GM21825 (cell line): ENCODE results near the gene ATRNL1.

Experiments used
- ATAC-seq: cut with Tn5 transposase; IDR thresholded peaks from one replicate; pipeline ENCODE4 v1.9.1; 2021; ENCODE audit warnings: mild to moderate bottlenecking, moderate library complexity; ENCODE audit not compliant: unreplicated experiment

Gene ATRNL1

DNA sequence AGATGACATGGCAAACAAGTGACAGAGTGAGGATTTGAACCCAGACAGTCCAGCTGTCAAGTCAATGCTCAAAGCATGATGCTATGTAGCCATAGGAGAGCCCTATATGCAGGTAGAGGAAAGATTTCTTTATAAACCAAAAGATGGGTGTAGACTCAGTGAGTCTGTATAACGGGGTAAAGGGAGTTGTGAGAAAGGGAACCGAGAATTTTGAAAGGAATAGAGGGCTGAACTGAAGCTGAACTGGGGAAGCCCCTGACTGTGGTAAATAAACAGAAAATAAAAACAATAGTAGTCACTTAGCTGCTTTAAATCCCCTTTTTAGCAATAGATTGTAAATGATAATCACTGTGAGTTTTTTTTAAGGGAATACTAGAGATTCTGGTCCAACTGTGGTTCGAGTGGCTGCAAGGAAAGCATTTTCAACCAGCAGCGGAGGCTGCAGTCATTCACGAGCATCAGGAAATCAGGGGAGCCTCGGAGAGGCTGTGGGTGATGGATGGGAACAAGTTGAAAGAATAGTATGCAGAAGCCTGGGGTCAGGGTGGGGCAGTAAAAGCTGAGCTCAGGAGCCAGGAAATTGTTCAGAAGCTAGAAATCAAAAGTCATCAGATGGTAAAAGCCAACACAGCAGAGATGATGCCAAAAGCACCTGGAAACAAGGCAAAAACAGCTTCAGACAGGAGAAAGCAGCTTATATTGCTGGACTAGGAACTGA, 786.4 kb downstream of the ATRNL1 start:
- peak; percentile 74 for ATAC-seq

DNA sequence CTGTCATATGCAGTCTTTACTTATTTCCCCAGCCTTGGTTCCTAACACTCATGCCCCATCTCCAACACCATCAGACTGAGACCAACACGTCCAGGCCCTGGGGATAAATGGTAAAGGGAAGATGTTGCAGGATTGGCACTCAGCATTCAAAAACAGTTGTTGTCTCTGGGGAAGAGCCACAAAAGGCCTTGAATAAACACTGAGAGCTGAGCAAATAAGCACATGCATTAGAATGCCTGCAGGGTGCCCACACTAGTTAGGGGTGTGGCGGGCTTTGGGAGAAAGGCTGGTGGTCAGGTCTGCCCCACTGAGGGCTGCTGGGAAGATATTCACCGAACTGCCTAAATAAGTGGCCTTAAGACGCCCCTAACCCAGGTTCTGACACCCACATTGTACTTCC, 788.9 kb downstream of the ATRNL1 start:
- ATAC-seq, result no peak

DNA sequence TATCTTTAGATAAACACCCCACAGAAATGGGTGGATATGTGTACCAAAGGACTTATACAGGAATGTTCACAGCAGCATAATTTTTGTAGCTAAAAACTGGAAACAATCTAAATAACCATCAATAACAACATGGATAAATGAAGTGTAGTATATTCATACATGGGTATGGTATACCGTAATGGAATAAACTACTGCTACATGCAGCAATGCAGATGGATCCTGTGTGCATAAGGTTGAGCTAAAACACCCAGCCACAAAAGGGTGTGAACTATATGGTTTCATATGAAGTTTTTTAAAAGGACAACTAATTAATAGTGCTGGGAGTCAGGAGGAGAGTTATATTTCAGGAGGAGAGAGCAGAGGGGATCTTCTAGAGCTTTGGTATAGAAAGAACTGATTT, 790.2 kb downstream of the ATRNL1 start:
- no peak for ATAC-seq

DNA sequence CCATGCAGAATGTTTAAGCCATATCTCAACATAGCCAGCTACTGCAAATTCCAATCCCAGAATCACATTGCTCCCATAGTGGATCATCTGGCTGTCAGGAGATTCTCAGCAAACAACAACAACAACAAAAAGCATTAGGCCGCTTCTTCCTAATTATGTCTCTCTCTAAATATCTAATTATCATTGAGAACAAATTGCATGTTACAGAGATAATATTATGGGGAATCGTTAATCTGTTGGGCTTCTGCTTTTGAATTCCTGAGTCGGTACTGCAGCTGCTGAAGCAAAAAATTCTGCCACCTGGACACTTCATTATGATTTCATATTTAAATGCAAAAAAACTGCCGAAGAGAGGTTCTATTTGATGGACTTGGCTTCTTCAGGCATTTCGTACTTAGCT, 791.2 kb downstream of the ATRNL1 start:
- no peak for ATAC-seq

DNA sequence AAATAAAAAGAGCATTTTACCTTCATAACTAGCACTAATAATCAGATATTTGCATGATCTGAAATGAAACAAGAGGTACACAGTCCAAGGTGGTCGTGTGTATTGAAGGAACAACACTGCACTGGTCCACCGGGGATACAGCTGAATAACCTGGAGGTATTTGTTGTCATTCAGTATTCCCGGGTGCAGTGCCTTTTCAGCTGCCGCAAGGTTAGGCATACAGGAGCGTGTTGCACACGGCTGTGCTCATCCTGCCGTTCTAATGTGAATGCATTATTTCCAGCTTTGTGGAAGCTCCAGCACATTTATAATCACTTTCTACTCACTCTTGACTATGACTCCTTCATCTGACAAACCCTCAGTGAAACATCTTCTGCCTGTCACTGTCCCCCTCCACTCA, 802.0 kb downstream of the ATRNL1 start:
- no peak for ATAC-seq

DNA sequence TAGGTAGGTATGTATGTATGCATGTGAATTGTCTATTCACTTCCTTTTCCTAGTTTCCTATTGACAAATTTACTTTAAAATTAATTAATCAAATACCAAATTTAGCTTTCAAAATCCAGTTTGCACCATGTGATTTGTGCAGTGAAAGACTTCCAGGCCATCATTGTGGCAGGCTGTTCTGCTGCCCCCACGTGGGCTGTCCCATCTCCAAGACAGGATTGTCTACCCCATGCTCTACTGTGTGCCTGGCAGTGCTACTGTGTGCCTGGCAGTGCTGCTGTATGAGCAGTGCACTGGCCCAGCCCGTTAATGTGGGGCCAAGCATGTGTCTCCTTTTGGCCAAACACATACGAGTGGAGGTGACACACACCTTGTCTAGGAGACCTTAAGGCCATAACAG, 805.1 kb downstream of the ATRNL1 start:
- no peak for ATAC-seq

DNA sequence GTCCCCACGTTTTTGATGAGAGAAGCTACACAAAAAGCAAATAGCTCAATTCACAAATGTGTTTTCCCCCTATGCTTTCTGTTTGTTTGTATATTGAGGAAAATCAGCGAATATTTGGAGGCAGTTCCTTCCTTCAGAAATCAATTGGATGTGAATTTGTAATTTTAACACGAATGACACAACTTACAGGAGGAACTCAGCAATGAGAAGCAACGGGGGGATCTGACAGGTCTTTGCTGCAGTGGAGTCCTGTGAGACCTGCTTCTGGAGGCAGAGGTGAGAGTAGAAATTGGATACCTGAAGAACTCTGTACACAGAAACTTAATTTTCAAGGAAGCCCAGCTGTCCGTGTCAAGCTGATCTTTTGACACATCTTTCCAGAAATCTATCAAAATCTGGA, 809.4 kb downstream of the ATRNL1 start:
- no peak for ATAC-seq

DNA sequence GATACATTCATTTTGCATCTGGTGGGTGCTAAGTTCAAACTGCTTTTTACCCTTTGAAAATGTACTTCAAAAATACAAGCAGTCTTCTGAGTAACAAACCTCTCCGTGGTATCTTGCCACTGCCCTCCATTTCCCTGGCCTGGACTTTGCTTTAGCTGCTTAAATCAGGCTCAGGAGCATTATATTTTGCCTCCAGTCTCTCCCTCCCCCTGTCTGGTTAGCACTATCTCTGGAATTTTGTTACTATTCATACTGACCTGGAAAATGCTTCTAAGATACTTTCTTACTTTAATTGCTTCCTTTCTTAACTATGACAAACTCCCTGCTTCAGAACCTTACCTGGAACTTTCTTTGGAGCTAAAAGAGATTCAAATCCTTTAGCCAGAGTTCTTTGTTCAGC, 810.0 kb downstream of the ATRNL1 start:
- ATAC-seq, result no peak

DNA sequence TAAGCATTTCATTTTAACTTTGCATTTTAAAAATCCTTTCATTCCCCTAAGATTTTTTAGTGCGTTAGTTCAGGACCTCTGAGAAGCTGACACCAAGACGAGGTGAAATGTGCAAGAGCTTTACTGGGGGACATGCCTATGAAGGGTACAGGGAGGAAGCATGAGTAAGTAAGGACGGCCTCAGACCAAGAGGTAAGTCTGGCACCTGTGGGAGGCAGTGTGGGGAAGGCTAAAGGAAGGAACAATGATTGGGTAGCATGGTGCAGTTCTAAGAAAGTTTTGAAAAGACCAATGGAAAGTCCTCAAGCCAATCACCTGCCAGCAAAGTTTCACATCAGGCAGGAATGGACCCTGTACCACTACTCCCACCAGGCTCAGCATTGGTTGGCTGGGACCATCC, 810.7 kb downstream of the ATRNL1 start:
- ATAC-seq, result no peak

DNA sequence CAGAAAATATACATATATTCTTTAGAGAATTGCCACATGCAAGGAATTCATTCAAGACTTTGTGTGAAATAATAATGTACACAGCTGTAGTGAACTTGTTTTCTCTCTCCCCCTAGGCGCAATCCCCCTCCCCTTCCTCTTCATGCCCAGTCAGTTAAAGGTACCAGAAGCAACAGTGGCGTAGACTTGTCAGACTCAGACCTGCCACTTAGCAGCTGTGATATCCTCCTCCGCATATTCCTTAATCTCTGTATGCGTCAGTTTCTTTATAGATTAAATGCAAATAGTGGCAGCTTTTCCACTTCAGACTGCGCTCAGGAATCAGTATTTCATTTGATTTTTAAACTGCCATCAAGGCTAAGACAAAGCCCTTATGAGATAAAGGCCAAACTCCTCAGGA, 815.9 kb downstream of the ATRNL1 start:
- no peak for ATAC-seq

DNA sequence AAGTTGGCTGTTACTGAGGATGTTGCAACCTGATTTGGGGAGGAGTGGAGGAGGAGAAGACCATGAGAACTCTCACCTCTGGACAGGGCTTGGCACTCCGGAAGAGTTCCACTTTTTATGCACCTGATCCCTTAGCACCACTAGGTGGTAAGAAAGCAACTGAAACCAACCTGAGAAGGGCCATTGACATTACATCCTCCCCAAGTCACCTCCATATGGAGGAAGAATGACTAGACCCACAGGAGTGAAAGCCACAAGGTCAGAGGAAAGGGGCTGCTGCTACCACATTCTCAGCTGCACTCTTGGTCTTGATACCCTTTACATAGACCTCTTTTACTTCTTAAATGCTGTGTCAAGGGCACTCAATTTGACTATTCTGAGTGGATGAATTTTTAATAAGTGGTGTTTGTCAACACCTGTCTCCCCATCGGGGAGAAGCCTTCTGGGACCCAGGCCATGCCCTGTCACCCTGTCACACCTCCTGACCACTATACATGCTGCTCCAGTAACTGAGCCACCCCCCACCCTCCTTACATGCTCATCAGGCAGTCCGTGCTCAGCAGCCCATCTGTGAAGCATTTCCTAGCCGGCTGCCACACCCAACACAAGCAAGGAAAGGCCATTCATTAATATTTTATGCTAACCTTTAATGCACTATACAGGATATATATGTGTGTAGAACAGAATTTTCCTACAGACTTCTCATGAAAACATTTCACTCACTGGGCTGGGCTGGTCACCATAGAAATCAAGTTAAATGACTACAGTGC, 817.0 kb downstream of the ATRNL1 start:
- ATAC-seq, result no peak

DNA sequence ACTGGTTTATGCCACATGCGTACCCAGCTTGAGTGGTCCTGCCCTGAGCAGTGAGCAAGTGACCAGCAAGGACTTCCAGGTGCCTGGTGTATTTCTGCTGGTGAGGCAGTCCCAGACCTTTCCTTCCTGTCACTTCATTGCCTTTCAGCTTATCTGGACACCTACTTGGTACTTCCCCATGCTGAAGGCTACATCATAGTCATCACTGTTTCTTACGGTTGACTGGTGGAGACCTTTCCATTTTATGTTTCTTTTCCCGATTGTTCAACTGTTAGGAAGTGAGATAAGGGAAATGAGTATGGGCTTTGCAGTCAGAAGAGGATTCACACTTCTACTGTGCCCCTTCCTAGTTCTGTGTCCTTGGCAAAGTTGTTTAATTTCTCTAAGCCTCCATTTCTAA, 821.3 kb downstream of the ATRNL1 start:
- no peak for ATAC-seq

DNA sequence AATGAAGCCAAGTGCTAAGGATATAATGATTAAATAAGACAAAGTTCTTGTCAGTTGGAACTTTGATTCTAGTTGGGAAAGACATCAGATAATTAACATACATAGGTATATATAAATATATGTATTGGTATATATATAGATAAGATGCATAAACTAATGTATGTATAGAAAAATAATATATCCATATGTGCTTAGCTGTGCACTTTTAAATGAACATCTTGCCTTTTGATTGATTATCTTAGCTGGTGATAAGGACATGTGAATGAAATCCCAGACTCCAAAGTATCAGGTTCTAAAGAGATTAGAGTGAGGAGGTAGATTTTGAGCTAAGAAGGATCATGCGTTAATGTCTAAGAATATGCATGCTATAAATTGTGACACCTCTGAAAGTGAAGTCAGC, 822.3 kb downstream of the ATRNL1 start:
- ATAC-seq, result no peak

DNA sequence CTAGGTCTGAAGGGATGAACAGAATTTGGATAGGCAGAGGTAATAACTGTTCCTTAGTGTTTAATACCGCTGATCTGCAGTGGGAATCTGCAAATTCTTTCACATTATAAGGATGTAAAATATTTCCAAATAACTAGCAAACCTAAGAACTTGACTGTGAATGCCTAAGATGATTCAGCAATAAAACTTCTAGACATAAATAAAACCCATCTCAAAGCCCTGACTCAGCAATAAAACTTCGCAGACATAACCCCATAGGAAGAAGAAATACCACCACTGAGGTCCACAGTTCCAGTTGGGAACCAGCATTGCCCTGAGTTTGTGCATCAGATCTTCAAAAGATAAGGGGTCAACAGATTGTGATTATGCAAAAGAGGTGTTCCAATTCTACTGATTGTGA, 825.6 kb downstream of the ATRNL1 start:
- ATAC-seq, result no peak

DNA sequence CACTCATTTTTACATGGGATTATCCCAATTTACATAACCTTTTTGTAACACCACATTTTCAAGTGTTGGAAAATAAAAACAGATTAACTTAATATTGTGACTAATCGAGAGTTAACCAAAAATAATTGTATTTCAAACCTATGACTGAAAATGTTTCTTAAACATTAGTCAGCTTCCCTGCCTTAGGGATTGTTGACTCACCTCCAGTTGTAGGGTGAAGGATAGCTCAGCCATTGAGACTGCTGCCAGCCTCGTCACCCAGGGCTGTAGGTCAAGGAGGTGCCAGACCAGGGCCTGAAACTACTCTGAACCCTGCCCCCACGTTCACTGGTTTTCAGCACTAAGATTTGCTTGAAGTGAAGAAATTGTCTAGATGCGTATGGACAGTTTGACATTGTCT, 828.6 kb downstream of the ATRNL1 start:
- ATAC-seq, result no peak

DNA sequence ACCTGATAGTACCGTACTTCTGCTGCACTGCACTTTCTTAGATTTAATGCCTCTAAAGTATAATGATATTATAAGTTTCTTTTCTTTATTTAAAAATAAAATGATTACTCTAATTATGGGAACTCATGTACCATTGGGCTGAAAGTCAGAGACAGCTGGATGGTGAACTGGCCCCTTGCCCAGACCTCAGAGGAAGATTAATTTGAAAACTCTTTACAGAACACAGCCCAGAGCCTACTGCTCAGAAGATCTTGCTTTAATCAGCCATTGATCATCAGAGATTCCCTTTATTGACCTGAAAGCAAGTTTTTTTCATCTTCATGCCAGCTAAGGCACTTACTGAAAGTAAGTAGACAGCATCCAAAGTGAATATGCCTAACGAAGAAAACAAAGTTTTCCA, 838.1 kb downstream of the ATRNL1 start:
- no peak for ATAC-seq

DNA sequence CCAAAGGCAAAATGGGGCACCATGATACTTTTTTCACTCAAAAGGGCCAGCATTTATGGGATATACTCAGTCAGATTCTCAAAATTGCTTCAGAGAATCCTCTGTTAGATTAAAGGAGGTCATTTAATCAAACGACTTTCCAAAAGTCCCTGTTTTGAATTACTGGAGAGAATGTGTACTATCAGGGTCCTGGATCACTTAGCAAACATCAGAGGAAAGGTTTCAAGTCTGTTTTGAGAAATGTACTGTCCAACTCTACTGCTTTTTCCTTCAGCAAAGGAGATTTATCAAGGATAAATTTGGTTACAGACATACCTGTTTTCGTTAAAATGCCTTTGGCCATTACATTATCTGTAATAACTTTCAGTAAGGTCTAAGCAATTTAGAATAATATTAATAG, 838.9 kb downstream of the ATRNL1 start:
- no peak for ATAC-seq

DNA sequence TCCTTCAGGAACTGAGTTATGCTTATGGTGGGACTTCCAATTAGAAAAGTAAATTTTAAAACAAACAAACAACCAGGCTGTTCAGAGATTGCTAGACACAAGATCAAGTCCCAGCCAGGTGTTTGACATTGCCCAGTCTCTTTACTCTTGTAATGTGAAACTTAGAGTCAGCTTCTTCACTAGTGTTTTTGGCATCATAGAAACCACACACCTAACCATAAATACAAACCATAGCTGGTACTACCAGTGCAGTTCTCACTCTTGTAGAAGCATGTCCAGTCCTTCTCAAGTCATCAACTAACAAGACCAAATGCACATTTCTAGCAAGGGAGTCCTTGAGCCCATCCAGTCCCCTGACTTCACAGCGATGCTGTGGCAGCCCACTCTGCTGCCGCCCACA, 839.9 kb downstream of the ATRNL1 start:
- no peak for ATAC-seq

DNA sequence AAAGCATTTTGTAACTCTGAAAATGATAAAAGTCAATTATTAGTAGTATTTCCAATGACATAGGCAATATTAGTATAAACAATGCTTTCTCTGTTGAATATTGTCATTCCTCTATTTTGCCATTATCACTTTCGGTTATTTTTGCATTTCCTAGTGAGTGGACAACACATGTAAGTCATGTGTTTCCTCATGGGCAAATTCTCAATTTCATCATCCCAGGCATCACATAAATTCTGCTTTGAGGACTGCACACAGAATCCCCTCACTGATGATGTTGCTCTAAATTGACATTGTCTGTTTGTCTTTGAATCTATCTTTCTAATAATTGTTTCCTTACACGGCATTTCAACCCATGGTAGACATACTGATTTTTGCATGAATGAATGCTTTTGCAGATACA, 842.6 kb downstream of the ATRNL1 start:
- ATAC-seq, result no peak

DNA sequence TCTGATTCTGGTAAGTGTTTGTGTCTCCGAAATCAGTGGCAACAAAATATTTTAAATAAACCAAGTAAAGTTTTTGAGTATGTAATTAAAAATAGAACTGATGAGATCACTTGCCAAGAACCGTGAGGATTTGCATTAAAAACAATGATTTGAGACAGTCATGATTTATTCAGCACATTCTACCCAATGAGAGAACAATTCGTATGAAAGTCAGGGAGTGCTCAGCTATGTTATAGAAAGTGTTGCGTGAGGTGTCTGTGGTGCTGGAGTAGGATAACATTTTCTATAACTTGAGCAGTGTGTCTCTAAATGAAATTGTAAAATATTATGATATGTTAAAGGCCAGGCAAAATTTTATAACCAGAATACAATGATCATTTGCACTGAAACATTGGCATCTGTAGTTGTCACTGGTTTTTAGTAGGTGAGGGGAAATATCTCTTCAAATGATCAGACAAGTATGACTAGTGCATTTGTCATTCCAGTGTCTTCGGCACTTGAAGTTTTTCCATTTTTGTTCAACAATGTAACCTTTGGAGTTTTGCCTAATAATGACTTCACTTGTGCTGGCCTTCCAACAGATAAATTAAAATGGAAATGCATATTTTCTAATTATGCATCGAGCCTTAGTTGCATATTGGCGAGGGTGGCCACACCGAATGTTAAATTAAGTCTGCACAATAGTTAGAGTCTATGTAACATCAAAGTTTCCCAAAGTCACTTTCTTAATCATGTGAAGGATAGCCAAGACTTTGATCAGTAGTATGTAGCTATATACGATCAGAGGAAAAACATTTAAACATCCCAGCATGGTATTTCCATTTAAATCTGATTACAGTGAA, 844.0 kb downstream of the ATRNL1 start:
- no peak for ATAC-seq

DNA sequence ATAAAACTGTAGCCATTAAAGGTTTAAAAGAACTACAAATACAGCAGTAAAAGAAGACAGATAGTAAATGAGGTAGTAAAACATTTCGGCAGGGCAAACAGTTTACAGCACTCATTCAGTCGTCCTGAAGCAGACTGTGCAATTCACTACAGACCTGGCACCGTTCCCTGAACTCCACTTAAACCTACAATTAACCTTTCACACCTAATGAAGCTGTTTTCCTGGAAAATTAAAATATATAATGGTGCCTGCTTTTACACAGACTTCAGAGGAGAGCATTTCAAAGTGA, 844.5 kb downstream of the ATRNL1 start:
- no peak for ATAC-seq
